NOMO-1 treated with DMSO at 0.1 percent for 48 hours (cell line): ENCODE results near the gene RERG.
"Not testable (repeated sequence)": the region's sequence is repeated elsewhere in the genome, so short reads cannot be mapped to it uniquely, and the experiment has no call there.

Experiments used
- DNase-seq: peaks from one replicate; lab custom pipeline; 2025; ENCODE audit not compliant: unreplicated experiment; lab: John Stamatoyannopoulos, UW

The RERG gene

DNA sequence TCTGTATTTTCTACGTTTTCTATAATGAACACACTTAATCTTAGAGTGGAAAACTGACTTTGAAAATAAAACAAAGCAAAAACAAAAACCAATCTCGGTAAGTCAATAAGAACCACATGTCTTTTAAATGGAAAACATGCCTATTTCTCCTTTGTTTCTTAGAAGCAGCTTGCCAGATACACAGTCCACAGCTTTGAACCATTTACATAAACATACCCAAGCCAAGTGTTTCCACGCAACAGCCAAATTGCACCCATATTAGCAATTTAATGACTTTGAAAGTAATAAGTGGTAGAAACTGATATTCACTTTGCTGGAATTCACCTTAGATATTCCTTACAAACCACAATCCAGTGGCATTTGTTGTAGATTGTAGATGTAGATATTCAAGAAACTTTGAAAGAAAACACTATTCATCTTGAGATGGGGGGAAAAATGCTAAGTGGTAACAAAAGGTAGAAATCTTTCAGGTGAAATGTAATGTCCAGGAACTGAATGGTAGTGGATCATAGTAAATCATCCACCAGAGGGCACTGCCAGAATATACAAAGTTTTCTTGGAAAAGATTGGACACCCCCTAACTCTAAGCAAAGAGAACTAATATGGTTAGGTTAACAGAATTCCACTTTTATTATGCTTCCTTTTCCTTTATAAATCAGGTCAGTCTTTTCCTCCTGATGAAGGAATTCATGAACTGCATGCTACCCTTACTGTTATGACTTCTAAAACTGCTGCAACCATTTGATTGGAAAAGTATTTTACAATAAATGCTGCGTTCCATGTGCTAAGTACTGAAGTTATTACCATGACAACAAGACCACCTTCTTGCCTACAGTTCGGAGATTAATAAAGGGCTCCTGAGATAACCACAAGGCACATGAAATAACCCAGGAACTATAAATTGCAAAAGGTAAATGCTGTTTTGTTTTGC is 69.8 kb downstream of the RERG start:
- DNase-seq, result no peak

- no peak for DNase-seq
Observed at GRCh38 chr12:15146585-15146984, 74.6 kb downstream of the RERG start.

GRCh38 chr12:15143467-15143866 is 77.8 kb downstream of the RERG start:
- no peak for DNase-seq

- DNase-seq, result no peak
Observed at GRCh38 chr12:15142711-15143110, 78.5 kb downstream of the RERG start.

DNA sequence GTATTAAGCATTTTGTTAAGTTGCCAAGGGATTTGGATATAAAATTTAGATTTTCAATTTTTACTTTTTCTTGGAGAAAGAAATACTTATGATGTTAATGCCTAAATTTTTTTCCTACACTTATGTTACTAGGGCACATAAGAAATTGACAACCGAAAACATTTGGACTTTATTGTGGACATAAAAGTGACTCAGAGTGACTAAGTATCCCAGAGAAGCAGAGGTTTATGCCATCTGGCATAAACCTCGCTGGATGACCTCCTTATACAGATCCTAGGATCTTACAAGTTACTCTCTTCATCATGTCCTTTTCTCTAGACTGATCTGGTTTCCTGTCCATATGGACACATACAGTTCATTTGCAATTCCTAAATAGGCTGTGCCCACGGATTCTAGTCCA is 89.8 kb downstream of the RERG start:
- DNase-seq, result no peak

- DNase-seq, result no peak
Observed at GRCh38 chr12:15130541-15130940, 90.7 kb downstream of the RERG start.

GRCh38 chr12:15123401-15123800 is 97.8 kb downstream of the RERG start:
- no peak for DNase-seq

DNA sequence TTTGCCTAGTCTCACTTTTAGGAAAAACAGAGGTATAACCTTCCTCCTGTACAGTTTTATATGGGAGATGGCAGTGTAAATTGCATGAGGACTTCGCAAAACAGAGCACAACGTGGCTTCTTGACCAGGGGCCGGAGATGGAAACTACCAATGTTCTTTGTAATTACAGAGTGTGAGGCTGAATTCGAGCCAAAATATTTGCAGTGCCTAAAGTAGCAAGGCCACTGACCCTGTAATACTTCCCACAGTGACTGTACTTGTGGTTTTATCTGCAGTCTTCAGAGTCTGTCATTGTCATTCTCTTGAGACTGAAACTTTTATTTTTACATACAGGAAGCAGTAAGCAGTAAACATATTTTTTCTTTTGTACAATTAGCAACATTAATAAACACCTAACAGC is 98.9 kb downstream of the RERG start:
- DNase-seq, result no peak

GRCh38 chr12:15118955-15119354 is 102.3 kb downstream of the RERG start:
- no peak for DNase-seq

DNA sequence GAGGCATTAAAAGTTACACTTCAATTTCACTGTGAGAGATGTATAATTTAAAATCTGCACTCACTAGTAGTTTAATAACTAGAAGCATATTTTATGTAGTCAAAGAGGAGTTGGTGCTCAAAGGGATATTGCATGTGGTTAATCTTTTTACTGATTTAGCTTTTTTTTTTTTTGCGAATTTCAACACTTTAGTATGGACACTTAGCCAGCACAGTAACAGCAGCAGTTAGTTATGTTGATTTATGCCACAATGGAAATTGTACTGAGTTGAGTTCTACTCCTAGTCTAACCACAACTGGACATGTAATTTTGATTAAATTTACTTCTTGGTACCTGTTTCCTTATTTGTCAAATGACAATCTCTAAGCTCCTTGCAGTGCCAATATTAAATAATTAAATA is 104.2 kb downstream of the RERG start:
- DNase-seq, result no peak

- no peak for DNase-seq
Observed at GRCh38 chr12:15116086-15116485, 105.1 kb downstream of the RERG start.

DNA sequence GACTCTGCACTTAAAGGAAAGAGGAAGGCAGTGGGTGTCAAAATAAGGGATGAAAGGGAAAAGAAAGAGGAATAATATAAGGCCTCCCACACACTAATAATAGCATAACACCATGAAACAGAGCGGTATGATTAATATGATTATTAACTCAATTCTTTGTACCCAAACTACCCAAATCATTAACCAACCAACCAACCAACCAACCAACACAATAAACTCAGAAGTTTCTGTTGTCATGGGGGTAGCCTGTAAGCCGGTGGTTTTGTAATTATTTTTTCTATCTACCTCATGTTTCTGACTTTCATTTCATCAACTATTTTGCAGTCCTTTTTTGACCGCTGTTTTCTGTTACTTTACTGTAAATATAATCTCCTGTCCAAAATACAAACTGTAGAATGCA is 105.8 kb downstream of the RERG start:
- DNase-seq, result no peak

DNA sequence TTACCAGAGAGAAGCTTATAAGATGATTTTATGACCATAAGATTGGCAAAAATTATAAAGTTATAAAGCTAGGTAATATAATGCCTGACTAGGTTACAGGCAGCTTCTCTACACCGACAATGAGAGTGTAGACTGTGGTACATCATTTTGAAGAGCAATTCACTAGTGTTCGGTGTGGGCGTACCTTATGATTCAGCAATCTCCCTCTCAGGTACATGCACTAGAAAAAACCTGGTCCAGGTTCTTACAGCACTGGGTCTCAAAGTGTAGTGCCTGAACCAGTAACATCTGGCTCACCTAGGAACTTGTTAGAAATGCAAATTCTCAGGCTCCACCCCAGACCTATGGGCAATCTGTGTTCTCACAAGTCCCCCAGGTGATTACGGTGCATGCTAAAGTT is 106.7 kb downstream of the RERG start:
- DNase-seq, result no peak

GRCh38 chr12:15092826-15093225 is 128.4 kb downstream of the RERG start:
- DNase-seq, result no peak

- DNase-seq, result no peak
Observed at GRCh38 chr12:15090441-15090840, 130.8 kb downstream of the RERG start.

DNA sequence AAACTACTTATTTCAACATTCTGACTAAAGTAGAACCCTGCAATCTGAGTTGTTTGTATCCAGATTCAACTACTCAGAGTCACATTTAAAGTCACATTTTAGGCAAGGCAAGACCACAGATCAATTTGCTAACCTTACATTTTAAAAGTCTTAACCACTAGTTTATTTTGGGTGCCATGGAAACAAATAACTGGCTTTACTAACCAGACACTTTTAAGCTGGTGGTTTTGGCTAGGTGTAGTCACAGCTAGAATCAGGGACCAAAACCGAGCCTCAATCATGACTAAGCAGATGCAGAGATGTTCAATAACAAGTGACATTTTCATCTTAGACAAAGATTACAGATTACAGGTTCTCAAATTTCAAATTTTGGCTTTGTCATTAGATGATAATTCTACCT is 133.1 kb downstream of the RERG start:
- no peak for DNase-seq

DNA sequence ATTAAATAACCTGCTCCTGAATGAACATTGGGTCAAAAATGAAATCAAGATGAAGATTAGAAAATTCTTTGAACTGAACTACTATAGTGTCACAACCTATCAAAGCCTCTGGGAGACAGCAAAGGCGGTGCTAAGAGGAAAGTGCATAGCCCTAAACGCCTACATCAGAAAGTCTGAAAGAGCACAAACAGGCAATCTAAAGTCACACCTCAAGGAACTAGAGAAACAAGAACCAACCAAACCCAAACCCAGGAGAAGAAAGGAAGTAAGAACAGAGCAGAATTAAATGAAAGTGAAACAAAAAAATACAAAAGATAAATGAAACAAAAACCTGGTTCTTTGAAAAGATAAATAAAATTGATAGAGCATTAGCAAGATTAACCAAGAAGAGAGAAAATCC is 143.5 kb downstream of the RERG start:
- DNase-seq, result not testable (repeated sequence)

DNA sequence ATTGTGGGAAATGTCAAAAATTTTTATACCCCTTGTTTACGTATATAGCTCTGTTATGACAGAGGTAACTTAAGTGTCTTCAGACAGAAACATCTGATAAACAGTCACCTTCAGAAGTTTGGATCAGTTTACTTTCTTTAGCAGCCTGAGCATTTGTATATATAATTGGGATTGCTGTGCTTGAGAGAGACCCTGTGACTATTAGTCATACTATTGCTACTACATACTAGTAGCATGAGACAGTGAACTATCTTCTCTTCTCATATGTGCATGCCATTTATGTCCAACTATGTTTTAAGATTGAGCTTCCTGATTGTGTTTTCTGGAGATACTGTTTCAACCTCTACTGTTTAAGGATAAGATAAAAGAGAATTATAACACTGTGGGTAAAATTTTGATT is 146.9 kb downstream of the RERG start:
- DNase-seq, result no peak

DNA sequence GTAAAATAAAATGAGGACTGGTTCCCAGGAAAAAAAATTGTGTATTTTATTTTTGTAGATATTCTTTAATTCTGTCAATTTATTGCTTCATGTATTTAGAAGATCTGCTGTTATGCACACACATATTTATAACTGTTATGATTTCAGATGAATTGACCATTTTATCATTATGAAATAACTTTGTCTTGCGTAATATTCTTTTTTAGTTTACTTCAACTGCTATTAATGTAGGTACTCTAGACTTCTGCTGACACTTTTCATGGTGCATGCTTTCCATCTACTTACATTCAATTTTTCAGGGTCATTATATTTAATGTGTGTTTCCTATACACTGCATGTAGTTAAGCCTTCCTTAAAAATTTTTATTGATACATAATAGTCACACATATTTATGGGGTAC is 162.1 kb downstream of the RERG start:
- no peak for DNase-seq
